ENCODE results near the gene SLTM. TPM values are rescaled to one million over a fixed set of nuclear protein-coding genes. Genes with fewer than 3 reads are reported as not detected.
"Not testable (repeated sequence)": the region's sequence is repeated elsewhere in the genome, so short reads cannot be mapped to it uniquely, and the experiment has no call there.

The SLTM gene
- total RNA-seq, 8 experiments from 2014 or later: 57.9 to 133 (median 82.3) TPM

GRCh38 chr15:58921267-58921790 is 12.2 kb downstream of the SLTM start:
- no peak for ATAC-seq (replicated peaks in 6 of 8)
- H3K4me3 ChIP-seq: no peak overlapping the region
- in situ Hi-C loops (cut with MboI; ENCODE audit: low pct_unique_long_range_greater_than_20kb in 2 of 9, low sequenced_read_pairs in 9 of 9, unreplicated experiment in 9 of 9): no loop called here
- no peaks in the 10 kb centered on the region for H3K4me1 ChIP-seq (replicated peaks in 1 of 2)
- no peak overlapping the region for H3K27ac ChIP-seq
- WGBS, 10 experiments: 63 to 100% (median 90%) methylated on average over 2 to 4 of the region's 4 CpGs; no CpG with 5 or more reads in 2 of the 10 experiments

GRCh38 chr15:58920447-58920846 is 13.0 kb downstream of the SLTM start:
- 91 to 100% (median 98%) methylated on average over 1 to 5 of the region's 7 CpGs; no CpG with 5 or more reads in 4 of the 10 experiments for WGBS, 10 experiments
- H3K4me3 ChIP-seq; H3K4me1 ChIP-seq (replicated peaks in 1 of 2); in situ Hi-C loops (cut with MboI; ENCODE audit: low pct_unique_long_range_greater_than_20kb in 2 of 9, low sequenced_read_pairs in 9 of 9, unreplicated experiment in 9 of 9); ATAC-seq (replicated peaks in 6 of 8); H3K27ac ChIP-seq: not testable (repeated sequence)

- in situ Hi-C loops (cut with MboI; ENCODE audit: low pct_unique_long_range_greater_than_20kb in 2 of 9, low sequenced_read_pairs in 9 of 9, unreplicated experiment in 9 of 9): no loop called here
- H3K27ac ChIP-seq: no peak overlapping the region
- H3K4me1 ChIP-seq (replicated peaks in 1 of 2): no peaks in the 10 kb centered on the region
- ATAC-seq (replicated peaks in 6 of 8): no peak
- no peak overlapping the region for H3K4me3 ChIP-seq
- WGBS, 10 experiments: 96 to 100% (median 100%) methylated on average over 1 to 7 of the region's 7 CpGs; no CpG with 5 or more reads in 1 of the 10 experiments
Observed at GRCh38 chr15:58919232-58919631, 14.2 kb downstream of the SLTM start.

GRCh38 chr15:58918239-58918638 is 15.2 kb downstream of the SLTM start:
- no peak for ATAC-seq (replicated peaks in 6 of 8)
- no peaks in the 10 kb centered on the region for H3K4me1 ChIP-seq (replicated peaks in 1 of 2)
- no peak overlapping the region for H3K4me3 ChIP-seq
- 48 to 96% (median 86%) methylated on average over 2 to 5 of the region's 5 CpGs for WGBS, 10 experiments
- in situ Hi-C loops (cut with MboI; ENCODE audit: low pct_unique_long_range_greater_than_20kb in 2 of 9, low sequenced_read_pairs in 9 of 9, unreplicated experiment in 9 of 9): no loop called here
- no peak overlapping the region for H3K27ac ChIP-seq

DNA sequence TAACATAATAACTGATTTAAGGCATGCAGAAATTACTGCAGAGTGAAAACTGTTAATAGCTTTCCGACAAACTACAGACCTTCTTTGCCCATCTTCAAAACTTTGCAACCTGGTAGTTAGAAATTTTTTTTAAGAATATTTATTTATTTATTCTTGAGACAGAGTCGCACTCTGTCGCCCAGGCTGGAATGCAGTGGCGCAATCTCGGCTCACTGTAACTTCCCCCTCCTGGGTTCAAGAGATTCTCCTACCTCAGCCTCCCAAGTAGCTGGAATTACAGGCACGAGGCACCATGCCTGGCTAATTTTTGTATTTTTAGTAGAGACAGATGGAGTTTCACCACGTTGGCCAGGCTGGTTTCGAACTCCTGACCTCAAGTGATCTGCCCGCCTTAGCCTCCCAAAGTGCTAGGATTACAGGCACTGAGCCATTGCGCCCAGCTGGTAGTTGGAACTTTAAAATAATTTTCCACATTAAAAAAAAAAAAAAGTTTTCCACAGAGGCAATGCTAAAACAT is 15.8 kb downstream of the SLTM start:
- 74 to 100% (median 96%) methylated on average over 2 to 10 of the region's 10 CpGs; no CpG with 5 or more reads in 1 of the 10 experiments for WGBS, 10 experiments
- ATAC-seq (replicated peaks in 6 of 8); H3K4me3 ChIP-seq; H3K27ac ChIP-seq; in situ Hi-C loops (cut with MboI; ENCODE audit: low pct_unique_long_range_greater_than_20kb in 2 of 9, low sequenced_read_pairs in 9 of 9, unreplicated experiment in 9 of 9); H3K4me1 ChIP-seq (replicated peaks in 1 of 2): not testable (repeated sequence)

DNA sequence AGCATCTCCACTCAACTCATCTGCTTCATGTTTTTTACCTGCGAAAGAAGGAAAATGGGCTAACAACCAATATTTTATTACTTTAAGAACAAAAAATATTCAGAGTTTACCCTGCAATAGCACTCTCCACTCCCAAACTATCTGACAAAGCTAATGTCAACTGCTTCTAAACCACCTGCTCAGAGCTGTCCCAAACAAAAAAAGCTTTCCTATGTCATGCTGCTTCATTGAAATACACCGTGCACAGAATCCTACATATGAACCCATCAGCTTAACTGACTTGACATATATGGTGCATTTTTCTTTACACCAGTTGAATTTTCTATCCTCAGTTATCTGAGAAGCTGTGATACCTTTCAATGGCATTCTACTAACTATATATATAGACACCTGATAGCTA is 16.5 kb downstream of the SLTM start:
- WGBS, 10 experiments: 70 to 100% (median 100%) methylated on average over 1 to 2 of the region's 2 CpGs
- H3K27ac ChIP-seq: no peak overlapping the region
- H3K4me1 ChIP-seq (replicated peaks in 1 of 2): no peaks in the 10 kb centered on the region
- no peak for ATAC-seq (replicated peaks in 6 of 8)
- in situ Hi-C loops (cut with MboI; ENCODE audit: low pct_unique_long_range_greater_than_20kb in 2 of 9, low sequenced_read_pairs in 9 of 9, unreplicated experiment in 9 of 9): no loop called here
- H3K4me3 ChIP-seq: no peak overlapping the region

- in situ Hi-C loops (cut with MboI; ENCODE audit: low pct_unique_long_range_greater_than_20kb in 2 of 9, low sequenced_read_pairs in 9 of 9, unreplicated experiment in 9 of 9): no loop called here
- Histone ChIP-seq H3K4me3 (no peak overlapping the region), H3K4me1 (replicated peaks in 1 of 2) (no peaks in the 10 kb centered on the region), H3K27ac (no peak overlapping the region)
- WGBS, 10 experiments: 75 to 100% (median 91%) methylated on average over 1 to 4 of the region's 4 CpGs; no CpG with 5 or more reads in 1 of the 10 experiments
- ATAC-seq (replicated peaks in 6 of 8): no peak
Observed at GRCh38 chr15:58910456-58910855, 23.0 kb downstream of the SLTM start.

- H3K4me1 ChIP-seq (replicated peaks in 1 of 2): no peaks in the 10 kb centered on the region
- no peak overlapping the region for H3K4me3 ChIP-seq
- WGBS, 10 experiments: 100% methylated on average over 1 of the region's 1 CpG; no CpG with 5 or more reads in 7 of the 10 experiments
- in situ Hi-C loops (cut with MboI; ENCODE audit: low pct_unique_long_range_greater_than_20kb in 2 of 9, low sequenced_read_pairs in 9 of 9, unreplicated experiment in 9 of 9): no loop called here
- ATAC-seq (replicated peaks in 6 of 8): no peak
- no peak overlapping the region for H3K27ac ChIP-seq
Observed at GRCh38 chr15:58909616-58910015, 23.9 kb downstream of the SLTM start.

- H3K27ac ChIP-seq: no peak overlapping the region
- in situ Hi-C loops (cut with MboI; ENCODE audit: low pct_unique_long_range_greater_than_20kb in 2 of 9, low sequenced_read_pairs in 9 of 9, unreplicated experiment in 9 of 9): no loop called here
- 88 to 100% (median 95%) methylated on average over 2 to 6 of the region's 6 CpGs for WGBS, 10 experiments
- H3K4me3 ChIP-seq: no peak overlapping the region
- no peak for ATAC-seq (replicated peaks in 6 of 8)
- no peaks in the 10 kb centered on the region for H3K4me1 ChIP-seq (replicated peaks in 1 of 2)
Observed at GRCh38 chr15:58908550-58909309, 24.7 kb downstream of the SLTM start.

DNA sequence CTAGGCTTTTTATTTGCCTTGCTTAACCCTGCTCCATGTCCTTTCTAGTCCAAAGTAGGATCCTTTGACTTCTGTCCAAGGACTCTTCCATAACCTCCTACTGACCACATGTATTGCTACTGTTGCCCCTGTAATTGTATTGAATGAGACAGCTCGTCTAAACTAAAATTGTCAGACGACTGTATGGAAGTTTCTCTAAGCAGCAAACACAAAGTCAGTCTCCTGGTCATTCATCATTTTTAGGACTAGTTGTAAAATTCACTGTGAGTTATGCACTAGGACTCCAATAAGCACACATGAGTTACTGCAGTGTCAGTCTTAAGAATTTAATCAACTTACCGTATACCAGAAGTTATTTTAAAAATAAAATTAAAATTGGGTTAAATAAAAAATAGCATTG is 32.8 kb downstream of the SLTM start:
- ATAC-seq (replicated peaks in 6 of 8): no peak
- 70 to 100% (median 93%) methylated on average over 1 to 3 of the region's 3 CpGs for WGBS, 10 experiments
- in situ Hi-C loops (cut with MboI; ENCODE audit: low pct_unique_long_range_greater_than_20kb in 2 of 9, low sequenced_read_pairs in 9 of 9, unreplicated experiment in 9 of 9): no loop called here

DNA sequence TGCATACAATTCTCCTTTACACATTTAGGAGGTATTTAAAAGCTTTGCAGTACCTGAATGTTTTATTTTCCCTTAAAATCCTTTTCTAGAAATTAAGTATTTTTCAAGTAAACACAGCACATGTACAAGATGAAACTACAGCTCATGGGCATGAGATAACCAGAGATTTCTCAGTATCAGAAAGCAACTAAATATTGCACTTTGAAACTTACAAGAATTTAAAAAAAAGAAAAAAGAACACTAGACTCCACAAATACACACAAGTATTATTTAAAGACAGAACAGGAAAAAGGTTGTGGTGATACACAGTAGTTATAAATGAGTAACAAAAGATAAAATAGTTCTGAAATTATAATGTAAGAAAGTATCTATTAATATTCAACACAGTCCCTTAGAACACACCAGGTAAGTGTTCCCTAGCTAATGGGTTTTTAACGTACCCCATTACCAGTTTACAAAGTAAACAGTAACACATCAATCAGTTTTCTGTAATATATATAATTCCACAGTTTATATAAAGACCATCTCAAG is 35.3 kb downstream of the SLTM start:
- in situ Hi-C loops (cut with MboI; ENCODE audit: low pct_unique_long_range_greater_than_20kb in 2 of 9, low sequenced_read_pairs in 9 of 9, unreplicated experiment in 9 of 9): no loop called here
- Histone ChIP-seq H3K27ac (no peak overlapping the region), H3K4me3 (no peak overlapping the region), H3K4me1 (replicated peaks in 1 of 2) (no peaks in the 10 kb centered on the region)
- no peak for ATAC-seq (replicated peaks in 6 of 8)
- 57 to 100% (median 100%) methylated on average over 1 of the region's 1 CpG; no CpG with 5 or more reads in 1 of the 10 experiments for WGBS, 10 experiments

More for the DNA sequence above, 32.8 kb downstream of the SLTM start:
- H3K4me3 ChIP-seq: no peak overlapping the region
- H3K27ac ChIP-seq: no peak overlapping the region
- no peaks in the 10 kb centered on the region for H3K4me1 ChIP-seq (replicated peaks in 1 of 2)

DNA sequence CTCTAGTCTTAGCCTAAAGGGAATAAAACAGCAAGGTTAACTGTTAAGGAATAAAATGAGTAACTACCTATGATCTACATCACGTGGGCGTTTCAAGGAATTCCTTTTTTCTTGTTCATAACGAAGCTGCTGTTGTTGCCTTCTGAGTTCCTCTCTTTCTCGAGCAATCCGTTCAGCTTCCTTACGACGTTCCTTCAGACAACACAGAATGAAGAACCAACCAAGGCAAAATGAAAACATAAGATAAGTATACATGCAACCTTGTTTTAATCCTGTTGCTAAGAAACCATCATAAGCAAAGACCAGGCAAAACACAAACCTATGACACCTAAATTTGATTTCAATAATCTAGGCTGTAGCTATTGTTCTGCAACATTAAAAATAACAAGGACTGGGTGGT is 44.1 kb downstream of the SLTM start:
- WGBS, 10 experiments: 67 to 100% (median 96%) methylated on average over 1 to 7 of the region's 7 CpGs
- H3K27ac ChIP-seq: no peak overlapping the region
- ATAC-seq (replicated peaks in 6 of 8): no peak
- no peaks in the 10 kb centered on the region for H3K4me1 ChIP-seq (replicated peaks in 1 of 2)
- in situ Hi-C loops (cut with MboI; ENCODE audit: low pct_unique_long_range_greater_than_20kb in 2 of 9, low sequenced_read_pairs in 9 of 9, unreplicated experiment in 9 of 9): no loop called here
- H3K4me3 ChIP-seq: no peak overlapping the region

DNA sequence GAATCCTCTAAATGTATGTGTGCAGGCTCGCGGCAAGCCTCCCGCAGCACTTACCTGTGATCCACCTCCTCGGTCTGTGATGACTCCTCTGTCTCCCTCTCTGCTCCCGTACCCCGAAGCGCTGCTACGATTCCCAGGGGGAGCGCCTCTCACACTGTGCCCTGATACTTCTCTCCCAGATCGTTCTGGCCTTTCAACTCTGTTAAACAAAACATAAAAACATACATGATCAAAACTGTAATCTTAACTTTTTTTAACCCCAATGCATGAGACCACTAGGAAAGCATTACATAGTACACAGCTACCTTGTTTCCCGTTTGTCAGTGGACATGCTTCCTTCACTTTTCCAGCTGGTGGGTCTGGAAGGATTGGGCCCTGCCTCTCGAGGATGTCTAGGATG is 46.6 kb downstream of the SLTM start:
- Histone ChIP-seq H3K27ac (no peak overlapping the region), H3K4me3 (no peak overlapping the region), H3K4me1 (replicated peaks in 1 of 2) (no peaks in the 10 kb centered on the region)
- in situ Hi-C loops (cut with MboI; ENCODE audit: low pct_unique_long_range_greater_than_20kb in 2 of 9, low sequenced_read_pairs in 9 of 9, unreplicated experiment in 9 of 9): no loop called here
- WGBS, 10 experiments: 80 to 100% (median 96%) methylated on average over 1 to 12 of the region's 12 CpGs; no CpG with 5 or more reads in 1 of the 10 experiments
- no peak for ATAC-seq (replicated peaks in 6 of 8)
